GM19193 (cell line): ENCODE data around the gene FFAR3.

Source experiments
- POLR2A ChIP-seq: IDR thresholded peaks from 4 replicates; pipeline ENCODE4 v1.6.1; 2011; ENCODE audit not compliant: insufficient read depth, insufficient read length; ENCODE audit errors: extremely low read depth

FFAR3 gene

GRCh38 chr19:35380450-35381124 lies 22.3 kb downstream of the FFAR3 start:
- TF ChIP-seq POLR2A, result no peak

DNA sequence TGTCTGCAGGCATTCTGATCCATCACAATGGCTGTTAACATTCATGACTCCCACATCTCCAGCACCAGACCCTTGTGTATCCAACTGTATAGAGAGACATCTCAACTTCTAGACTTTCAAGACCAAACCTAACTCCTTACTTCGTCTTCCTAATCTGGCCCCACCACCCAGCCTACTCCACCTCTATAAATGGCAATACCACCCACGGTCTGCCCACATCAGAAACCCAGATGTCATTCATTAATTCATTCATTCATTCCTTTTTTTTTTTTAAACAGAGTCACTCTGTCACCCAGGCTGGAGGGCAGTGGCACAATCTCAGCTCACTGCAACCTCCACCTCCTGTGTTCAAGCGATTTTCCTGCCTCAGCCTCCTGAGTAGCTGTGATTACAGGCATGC lies 23.1 kb downstream of the FFAR3 start:
- no peak for TF ChIP-seq POLR2A

DNA sequence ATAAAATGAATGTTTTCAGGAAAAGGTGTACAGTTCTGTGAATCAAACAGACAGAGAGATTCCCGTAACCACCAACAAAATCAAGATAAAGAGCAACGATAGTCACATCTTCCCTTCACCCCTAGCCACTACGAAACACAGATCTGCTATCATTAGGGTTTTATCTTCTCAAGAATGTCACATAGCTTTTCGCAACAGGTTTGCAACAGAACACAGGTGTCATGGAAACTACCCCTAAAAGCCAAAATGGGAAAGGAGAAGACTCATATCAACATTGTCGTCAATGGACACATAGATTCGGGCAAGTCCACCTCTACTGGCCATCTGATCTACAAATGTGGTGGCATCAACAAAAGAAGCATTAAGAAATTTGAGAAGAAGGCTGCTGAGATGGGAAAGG lies 23.7 kb downstream of the FFAR3 start:
- no peak for TF ChIP-seq POLR2A

DNA sequence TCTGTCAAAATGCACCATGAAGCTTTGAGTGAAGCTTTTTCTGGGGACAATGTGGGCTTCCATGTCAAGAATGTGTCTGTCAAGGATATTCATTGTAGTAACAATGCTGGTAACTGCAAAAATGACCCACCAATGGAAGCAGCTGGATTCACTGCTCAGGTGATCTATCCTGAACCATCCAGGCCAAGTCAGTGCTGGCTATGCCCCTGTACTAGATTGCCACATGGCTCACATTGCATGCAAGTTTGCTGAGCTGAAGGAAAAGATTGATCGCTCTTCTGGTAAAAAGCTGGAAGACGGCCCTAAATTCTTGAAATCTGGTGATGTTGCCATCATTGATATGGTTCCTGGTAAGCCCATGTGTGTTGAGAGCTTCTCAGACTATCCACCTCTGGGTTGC lies 25.3 kb downstream of the FFAR3 start:
- no peak for TF ChIP-seq POLR2A

DNA sequence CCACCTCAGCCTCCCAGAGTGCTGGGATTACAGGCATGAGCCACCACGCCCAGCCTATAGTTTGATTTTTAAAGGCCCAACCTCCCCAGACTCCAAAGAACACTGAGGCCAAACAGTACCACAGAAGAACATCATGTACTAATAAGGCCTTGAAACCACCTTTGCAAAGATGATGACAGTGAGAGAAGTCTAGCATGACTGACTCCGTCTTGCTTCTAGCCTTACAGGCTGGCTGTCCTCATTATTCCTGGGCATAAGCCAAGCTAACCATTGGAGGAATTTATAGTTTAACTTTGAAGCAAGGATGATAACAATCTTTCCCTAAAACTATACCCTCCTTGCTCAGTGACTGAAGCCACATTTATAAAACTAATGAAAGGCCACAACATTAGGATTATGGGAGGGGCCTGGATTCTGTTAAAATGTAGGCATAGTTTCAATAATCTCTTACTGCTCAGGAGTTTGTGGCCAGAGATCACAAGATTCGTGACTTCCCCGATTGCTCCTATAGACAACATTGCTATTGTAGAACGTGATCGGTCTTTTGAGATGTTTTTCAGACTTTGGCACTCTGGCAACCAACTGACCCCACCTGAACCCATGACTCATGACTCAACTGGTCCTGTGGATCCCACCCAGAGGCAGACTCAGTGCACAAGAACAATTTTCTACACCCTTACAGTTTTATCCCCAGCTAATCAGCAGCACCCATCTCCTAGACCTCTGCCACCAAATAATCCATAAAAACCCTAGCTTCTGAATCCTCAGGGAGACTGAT lies 30.2 kb downstream of the FFAR3 start:
- no peak for TF ChIP-seq POLR2A

DNA sequence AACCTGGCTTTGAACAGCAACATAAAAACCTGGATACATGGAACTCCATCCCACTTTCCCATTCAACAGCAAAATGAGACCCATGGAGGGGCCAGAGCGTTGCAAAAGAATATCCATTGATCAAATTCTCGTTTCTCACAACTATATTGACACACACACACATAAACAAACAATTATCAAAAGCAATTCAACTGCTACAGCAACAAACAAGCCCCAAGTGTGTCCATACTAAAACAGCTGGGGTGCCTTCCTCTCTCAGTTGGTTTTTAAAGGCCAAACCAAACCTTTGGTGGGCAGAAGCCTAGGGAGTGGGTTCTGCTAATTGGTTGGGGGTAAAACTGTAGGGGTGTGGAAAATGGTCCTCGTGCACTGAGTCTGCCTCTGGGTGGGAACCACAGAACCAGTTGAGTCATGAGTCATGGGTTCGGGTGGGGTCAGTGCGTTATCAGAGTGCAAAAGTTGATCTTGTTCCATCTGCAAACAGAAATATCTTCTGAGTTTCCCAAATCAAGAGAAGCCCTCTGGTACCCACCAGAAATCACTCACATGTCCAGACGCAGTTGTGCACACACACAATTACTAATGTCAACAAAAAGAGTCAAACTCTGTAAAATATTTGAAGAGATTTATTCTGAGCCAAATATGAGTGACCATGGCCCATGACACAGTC lies 31.1 kb downstream of the FFAR3 start:
- no peak for TF ChIP-seq POLR2A

DNA sequence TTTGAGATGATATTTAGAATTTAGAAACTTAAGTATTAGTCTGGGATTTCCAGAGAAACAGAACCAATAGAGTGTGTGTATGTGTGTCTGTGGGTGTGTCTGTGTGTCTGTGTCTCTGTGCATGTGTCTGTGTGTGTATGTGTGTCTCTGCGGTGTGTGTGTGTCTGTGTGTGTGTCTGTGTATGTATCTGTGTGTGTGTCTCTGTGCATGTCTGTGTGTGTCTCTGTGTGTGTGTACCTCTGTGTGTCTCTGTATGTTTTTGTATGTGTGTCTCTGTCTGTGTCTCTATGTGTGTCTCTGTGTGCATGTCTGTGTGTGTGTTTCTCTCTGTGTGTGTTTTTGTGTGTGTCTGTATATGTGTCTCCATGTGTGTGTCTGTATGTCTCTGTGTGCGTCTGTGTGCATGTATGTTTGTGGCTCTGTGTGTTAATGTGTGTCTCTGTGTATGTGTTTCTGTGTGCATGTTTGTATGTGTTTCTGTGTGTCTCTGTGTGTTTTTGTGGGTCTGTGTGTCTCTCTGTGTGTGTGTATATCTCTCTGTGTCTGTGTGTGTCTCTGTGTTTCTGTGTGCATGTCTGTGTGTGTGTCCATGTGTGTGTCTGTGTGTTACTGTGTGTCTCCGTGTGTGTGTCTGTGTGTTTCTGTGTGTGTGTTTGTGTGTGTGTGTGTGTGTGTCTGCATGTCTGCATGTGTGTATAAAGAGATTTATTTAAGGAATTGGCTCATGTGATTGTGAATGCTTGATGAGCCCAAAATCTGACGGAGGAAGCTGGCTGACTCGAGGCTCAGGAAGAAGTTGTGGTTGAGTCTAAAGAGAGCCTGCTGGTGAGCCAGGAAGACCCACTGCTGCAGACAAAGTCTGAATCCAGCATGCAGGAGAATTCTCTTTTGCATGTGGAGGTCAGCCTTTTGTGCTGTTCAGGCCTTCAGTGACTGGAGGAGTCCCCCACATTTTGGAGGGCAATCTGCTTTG lies 34.8 kb downstream of the FFAR3 start:
- no peak for TF ChIP-seq POLR2A

DNA sequence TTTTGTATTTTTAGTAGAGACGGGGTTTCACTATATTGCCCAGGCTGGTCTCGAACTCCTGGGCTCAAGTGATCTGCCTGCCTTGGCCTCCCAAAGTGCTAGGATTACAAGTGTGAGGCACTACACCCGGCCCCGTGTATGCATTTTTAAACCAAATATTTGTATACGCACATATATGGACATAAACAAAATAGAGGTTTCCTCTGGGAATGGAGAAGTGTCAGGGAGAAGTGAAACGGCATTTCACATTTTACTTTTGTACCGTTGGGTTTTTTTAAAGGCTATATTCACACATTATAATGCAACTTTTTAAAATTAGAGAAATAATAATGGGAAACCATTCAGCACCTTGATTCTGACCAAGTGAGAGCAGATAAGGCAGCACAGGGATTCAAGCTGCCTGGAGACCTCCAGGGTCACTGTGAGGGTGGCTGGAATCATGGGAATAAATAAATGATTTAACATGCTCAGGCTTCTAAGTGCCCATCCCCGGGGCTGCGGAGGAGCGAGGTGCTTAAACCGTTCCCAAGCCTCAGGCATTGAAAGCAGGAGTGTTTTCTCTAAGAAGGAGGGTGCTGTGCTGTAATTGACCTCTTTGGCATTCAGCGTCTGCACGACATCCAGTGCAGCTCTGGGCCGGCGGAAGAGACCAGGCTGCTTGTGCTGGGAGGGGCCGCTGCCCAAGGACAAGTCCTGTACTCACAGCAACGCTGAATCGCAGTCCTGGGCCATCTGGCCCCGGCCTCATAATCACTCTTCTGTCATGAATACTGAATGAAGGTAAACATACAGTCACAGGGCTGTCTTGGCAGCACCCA lies 37.3 kb downstream of the FFAR3 start:
- TF ChIP-seq POLR2A, result no peak

- no peak for TF ChIP-seq POLR2A
Observed at GRCh38 chr19:35396240-35396885, 38.1 kb downstream of the FFAR3 start.

DNA sequence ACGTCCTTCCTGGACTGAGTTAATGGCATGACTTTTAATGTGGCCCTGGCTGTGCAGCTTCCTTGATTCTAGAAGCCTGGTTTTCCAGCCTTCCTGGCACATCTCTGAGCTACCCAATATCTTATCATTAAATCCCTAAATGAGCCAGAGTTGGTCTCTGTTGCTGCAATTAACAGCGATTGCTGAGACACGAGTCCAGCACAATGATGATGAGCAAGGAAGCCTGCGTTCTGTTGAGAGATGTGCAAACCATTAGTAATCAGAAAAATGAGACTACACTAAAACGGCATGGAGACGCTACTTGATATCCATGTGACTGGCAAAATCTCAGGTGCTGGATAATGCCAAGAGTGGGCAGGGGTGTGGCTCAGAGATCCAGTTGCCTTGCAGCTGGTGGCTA lies 38.8 kb downstream of the FFAR3 start:
- no peak for TF ChIP-seq POLR2A

DNA sequence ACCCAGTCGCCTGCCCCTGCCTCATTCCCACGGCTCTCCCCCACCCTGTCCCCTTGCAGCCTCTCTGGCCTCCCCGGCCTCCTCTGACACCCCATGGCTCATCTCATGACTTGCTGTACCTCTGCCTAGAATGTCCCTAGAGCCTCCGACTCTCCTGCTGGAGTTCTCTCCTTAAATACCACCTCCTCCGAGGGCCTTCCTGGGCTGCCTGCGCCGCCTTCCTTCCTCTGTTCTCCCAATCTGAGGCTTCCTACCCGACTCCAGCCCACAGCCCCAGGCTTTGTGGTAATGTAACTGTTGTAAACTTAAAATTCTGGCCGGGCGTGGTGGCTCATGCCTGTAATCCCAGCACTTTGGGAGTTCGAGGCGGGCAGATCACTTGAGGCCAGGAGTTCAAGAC lies 40.3 kb downstream of the FFAR3 start:
- no peak for TF ChIP-seq POLR2A

- TF ChIP-seq POLR2A, result no peak
Observed at GRCh38 chr19:35399231-35399630, 41.0 kb downstream of the FFAR3 start.
